Uterus (tissue), 2 donors: Measurements from ENCODE around the gene XBP1.

Experiments
- POLR2A ChIP-seq, 2 donors: fragments of 450-650 bp; IDR thresholded peaks; one replicate each; pipeline ENCODE4 v1.6.1; 2016; ENCODE audit warnings: antibody characterized with exemption in 2 of 2, mild to moderate bottlenecking in 1 of 2, moderate library complexity in 1 of 2
- TF ChIP-seq, protein P1 (sequence below), 4 experiments: fragments of 200-600 bp in 2 of 4; fragments of 450-650 bp in 2 of 4; sonication (generic) in 2 of 4; IDR thresholded peaks; one replicate each; pipeline ENCODE4 v1.5.1; 2016 to 2019; ENCODE audit warnings: antibody characterized with exemption in 4 of 4, mild to moderate bottlenecking in 2 of 4, moderate library complexity in 1 of 4

GRCh38 chr22:28843633-28844032 lies 43.3 kb upstream of the XBP1 start:
- TF ChIP-seq, protein P1, sequence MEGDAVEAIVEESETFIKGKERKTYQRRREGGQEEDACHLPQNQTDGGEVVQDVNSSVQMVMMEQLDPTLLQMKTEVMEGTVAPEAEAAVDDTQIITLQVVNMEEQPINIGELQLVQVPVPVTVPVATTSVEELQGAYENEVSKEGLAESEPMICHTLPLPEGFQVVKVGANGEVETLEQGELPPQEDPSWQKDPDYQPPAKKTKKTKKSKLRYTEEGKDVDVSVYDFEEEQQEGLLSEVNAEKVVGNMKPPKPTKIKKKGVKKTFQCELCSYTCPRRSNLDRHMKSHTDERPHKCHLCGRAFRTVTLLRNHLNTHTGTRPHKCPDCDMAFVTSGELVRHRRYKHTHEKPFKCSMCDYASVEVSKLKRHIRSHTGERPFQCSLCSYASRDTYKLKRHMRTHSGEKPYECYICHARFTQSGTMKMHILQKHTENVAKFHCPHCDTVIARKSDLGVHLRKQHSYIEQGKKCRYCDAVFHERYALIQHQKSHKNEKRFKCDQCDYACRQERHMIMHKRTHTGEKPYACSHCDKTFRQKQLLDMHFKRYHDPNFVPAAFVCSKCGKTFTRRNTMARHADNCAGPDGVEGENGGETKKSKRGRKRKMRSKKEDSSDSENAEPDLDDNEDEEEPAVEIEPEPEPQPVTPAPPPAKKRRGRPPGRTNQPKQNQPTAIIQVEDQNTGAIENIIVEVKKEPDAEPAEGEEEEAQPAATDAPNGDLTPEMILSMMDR (IDR thresholded peaks at IDR 0.05) = no peak
- TF ChIP-seq POLR2A (IDR thresholded peaks at IDR 0.05) = no peak
